GM12878 (cell line): Measurements from ENCODE around the gene BMPR2.

Source experiments
- CHD2 ChIP-seq: IDR thresholded peaks from 2 replicates; pipeline ENCODE4 v1.6.1; 2011; ENCODE audit warnings: low read depth, low read length, improper control_type of control experiment, borderline replicate concordance
- EZH2 ChIP-seq: IDR thresholded peaks from 2 replicates; pipeline ENCODE4 v1.6.1; 2012; ENCODE audit warnings: low read depth, mild to moderate bottlenecking, control low read depth, inconsistent platforms, low read length, borderline replicate concordance; ENCODE audit not compliant: control insufficient read depth
- MXI1 ChIP-seq: fragments of 150-350 bp; IDR thresholded peaks from 2 replicates; pipeline ENCODE4 v1.6.1; 2011; ENCODE audit warnings: low read depth, mild to moderate bottlenecking, inconsistent platforms, low read length, improper control_type of control experiment

DNA sequence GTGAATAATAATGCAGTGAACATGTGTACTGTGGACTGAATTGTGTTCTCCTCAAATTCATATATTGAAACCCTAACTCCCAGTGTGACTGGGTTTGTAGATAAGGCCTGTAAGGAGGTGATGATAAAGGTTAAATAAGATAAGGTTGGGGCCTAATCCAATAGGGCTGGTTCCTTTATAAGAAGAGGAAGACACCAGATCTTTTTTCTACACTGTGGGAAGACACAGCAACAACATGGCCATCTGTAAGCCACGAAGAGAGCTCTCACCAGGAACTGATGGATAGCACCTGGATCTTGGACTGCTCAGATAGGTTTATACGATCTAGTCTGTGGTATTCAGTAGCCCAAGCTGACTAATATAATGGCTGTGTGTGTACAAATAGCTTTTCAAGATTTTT lies 66.8 kb downstream of the BMPR2 start:
- TF ChIP-seq EZH2 = no peak
- TF ChIP-seq MXI1 = no peak
- no peak for TF ChIP-seq CHD2
